GM12878 (cell line): ENCODE data around the gene LCE2C.
"Not testable (repeated sequence)": the region's sequence is repeated elsewhere in the genome, so short reads cannot be mapped to it uniquely, and the experiment has no call there.

Source experiments
- BCLAF1 ChIP-seq: fragments of 450-650 bp; IDR thresholded peaks from 2 replicates; pipeline ENCODE4 v1.6.1; 2017; ENCODE audit warnings: antibody characterized with exemption, mild to moderate bottlenecking, moderate library complexity
- CTCF ChIP-seq, 3 experiments: IDR thresholded peaks in 2 of 3; conservative IDR thresholded peaks in 1 of 3; 2 replicates each; pipeline ENCODE4 v1.5.1; 2011; ENCODE audit warnings: low read depth in 3 of 3, low read length in 3 of 3, mild to moderate bottlenecking in 3 of 3, control low read depth in 2 of 3, moderate library complexity in 2 of 3, inconsistent platforms in 1 of 3, mixed read lengths in 1 of 3; ENCODE audit not compliant: control insufficient read depth in 2 of 3, insufficient read depth in 1 of 3; ENCODE audit errors: extremely low read depth in 1 of 3
- E2F8 ChIP-seq: fragments of 450-650 bp; IDR thresholded peaks from 2 replicates; pipeline ENCODE4 v1.6.1; 2018; ENCODE audit warnings: mild to moderate bottlenecking, low read depth, moderate library complexity; ENCODE audit not compliant: partially characterized antibody
- EP300 ChIP-seq, 2 experiments: fragments of 150-350 bp in 1 of 2; IDR thresholded peaks; 2 replicates each; pipeline ENCODE4 v1.6.1; 2011 to 2012; ENCODE audit warnings: low read depth in 2 of 2, low read length in 2 of 2, borderline replicate concordance in 1 of 2, improper control_type of control experiment in 1 of 2, inconsistent platforms in 1 of 2; ENCODE audit not compliant: control insufficient read depth in 1 of 2
- FOXK2 ChIP-seq: fragments of 450-650 bp; IDR thresholded peaks from 2 replicates; pipeline ENCODE4 v1.6.1; 2017; ENCODE audit warnings: mild to moderate bottlenecking, moderate library complexity
- FOXM1 ChIP-seq: IDR thresholded peaks from 2 replicates; pipeline ENCODE4 v1.6.1; 2012; ENCODE audit warnings: low read depth, mild to moderate bottlenecking, inconsistent platforms, low read length, moderate library complexity
- GATAD2B ChIP-seq: fragments of 450-650 bp; conservative IDR thresholded peaks from 2 replicates; pipeline ENCODE4 v1.6.1; 2017; ENCODE audit warnings: low read depth, mild to moderate bottlenecking, moderate library complexity
- JUND ChIP-seq: IDR thresholded peaks from 2 replicates; pipeline ENCODE4 v1.6.1; 2012; ENCODE audit warnings: low read depth, mild to moderate bottlenecking, low read length, improper control_type of control experiment, moderate library complexity
- POLR2A ChIP-seq: IDR thresholded peaks from 2 replicates; pipeline ENCODE4 v1.6.1; 2011; ENCODE audit warnings: low read depth, mild to moderate bottlenecking, low read length
- POLR2AphosphoS5 ChIP-seq: IDR thresholded peaks from 2 replicates; pipeline ENCODE4 v1.6.1; 2011; ENCODE audit warnings: mild to moderate bottlenecking, low read length, inconsistent platforms
- RELA ChIP-seq: fragments of 450-650 bp; IDR thresholded peaks from 2 replicates; pipeline ENCODE4 v1.8.0; 2014; ENCODE audit warnings: borderline replicate concordance; ENCODE audit not compliant: partially characterized antibody
- REST ChIP-seq: IDR thresholded peaks from 2 replicates; pipeline ENCODE4 v1.6.1; 2012; ENCODE audit warnings: mild to moderate bottlenecking, low read depth, low read length
- YY1 ChIP-seq: IDR thresholded peaks from 2 replicates; pipeline ENCODE4 v1.6.1; 2011; ENCODE audit warnings: low read depth, mild to moderate bottlenecking, low read length
- ZZZ3 ChIP-seq: IDR thresholded peaks from 2 replicates; pipeline ENCODE4 v1.6.1; 2011; ENCODE audit warnings: low read depth; ENCODE audit not compliant: control insufficient read depth, insufficient read length

GRCh38 chr1:152674983-152675382 is at the start of gene LCE2C:
- TF ChIP-seq CTCF (IDR thresholded peaks at IDR 0.05 in 2 of 3, conservative IDR thresholded peaks at IDR 0.05 in 1 of 3; ENCODE audit: control insufficient read depth in 2 of 3, extremely low read depth in 1 of 3, insufficient read depth in 1 of 3, low read depth in 3 of 3, low read length in 3 of 3); FOXK2; REST; POLR2A; EP300 (IDR thresholded peaks at IDR 0.05; ENCODE audit: borderline replicate concordance in 1 of 2, control insufficient read depth in 1 of 2, low read depth in 2 of 2, low read length in 2 of 2); FOXM1; JUND; GATAD2B; YY1; RELA; BCLAF1; E2F8; ZZZ3; POLR2AphosphoS5: not testable (repeated sequence)
